Glutamatergic neuron (in vitro differentiated cells): ENCODE measurements around the gene TCP10L. TPM values are rescaled to one million over a fixed set of nuclear protein-coding genes. Genes with fewer than 3 reads are reported as not detected.

Source experiments
- DNase-seq: peaks from one replicate; pipeline ENCODE4 v3.0.0; 2022
- H3K27ac Mint-ChIP-seq: one replicate; pipeline ENCODE4 v1.8.0; 2020; ENCODE audit warnings: mild to moderate bottlenecking, mixed read lengths, inconsistent platforms; ENCODE audit not compliant: unreplicated experiment
- H3K27me3 Mint-ChIP-seq: one replicate; pipeline ENCODE4 v1.8.0; 2020; ENCODE audit warnings: mild to moderate bottlenecking, moderate library complexity, mixed read lengths, inconsistent platforms; ENCODE audit not compliant: unreplicated experiment
- H3K36me3 Mint-ChIP-seq: one replicate; pipeline ENCODE4 v1.8.0; 2020; ENCODE audit warnings: mild to moderate bottlenecking, mixed read lengths, inconsistent platforms; ENCODE audit not compliant: unreplicated experiment
- H3K4me1 Mint-ChIP-seq: one replicate; pipeline ENCODE4 v1.8.0; 2020; ENCODE audit warnings: mild to moderate bottlenecking, low read depth, mixed read lengths, inconsistent platforms; ENCODE audit not compliant: unreplicated experiment
- H3K4me3 Mint-ChIP-seq: one replicate; pipeline ENCODE4 v1.8.0; 2020; ENCODE audit warnings: mild to moderate bottlenecking, mixed read lengths, inconsistent platforms; ENCODE audit not compliant: unreplicated experiment
- H3K9me3 Mint-ChIP-seq: one replicate; pipeline ENCODE4 v1.8.0; 2020; ENCODE audit warnings: mild to moderate bottlenecking, moderate library complexity, mixed read lengths, inconsistent platforms; ENCODE audit not compliant: unreplicated experiment
- CTCF ChIP-seq: fragments of 200-600 bp; sonication (generic); IDR thresholded peaks from one replicate; pipeline ENCODE4 v1.5.0; 2021; ENCODE audit not compliant: partially characterized antibody, unreplicated experiment
- total RNA-seq: library from RNA; stranded (reverse); fragmentation: NEBNext Ultra II Directional; extraction: Animal tissue kit (Norgen Biotek cat#: 25700); gene quantifications from one replicate; pipeline ENCODE4 v1.2.1, GENCODE V29; 2021; ENCODE audit not compliant: unreplicated experiment

TCP10L gene
- total RNA-seq, 1 donor from 2014 or later: 31.0 TPM

- TF ChIP-seq CTCF: no peak
- DNase-seq: no peak
- H3K9me3 Mint-ChIP-seq: peaks cover 8% of the 10 kb centered on the region
- no peaks in the 10 kb centered on the region for H3K4me1 Mint-ChIP-seq
- peaks cover 15% of the 10 kb centered on the region for H3K36me3 Mint-ChIP-seq
- no peak overlapping the region for H3K4me3 Mint-ChIP-seq
- H3K27me3 Mint-ChIP-seq: no peaks in the 10 kb centered on the region
- H3K27ac Mint-ChIP-seq: no peak overlapping the region
These were observed 24.4 kb downstream of the TCP10L start for GRCh38 chr21:32560896-32561295.

DNA sequence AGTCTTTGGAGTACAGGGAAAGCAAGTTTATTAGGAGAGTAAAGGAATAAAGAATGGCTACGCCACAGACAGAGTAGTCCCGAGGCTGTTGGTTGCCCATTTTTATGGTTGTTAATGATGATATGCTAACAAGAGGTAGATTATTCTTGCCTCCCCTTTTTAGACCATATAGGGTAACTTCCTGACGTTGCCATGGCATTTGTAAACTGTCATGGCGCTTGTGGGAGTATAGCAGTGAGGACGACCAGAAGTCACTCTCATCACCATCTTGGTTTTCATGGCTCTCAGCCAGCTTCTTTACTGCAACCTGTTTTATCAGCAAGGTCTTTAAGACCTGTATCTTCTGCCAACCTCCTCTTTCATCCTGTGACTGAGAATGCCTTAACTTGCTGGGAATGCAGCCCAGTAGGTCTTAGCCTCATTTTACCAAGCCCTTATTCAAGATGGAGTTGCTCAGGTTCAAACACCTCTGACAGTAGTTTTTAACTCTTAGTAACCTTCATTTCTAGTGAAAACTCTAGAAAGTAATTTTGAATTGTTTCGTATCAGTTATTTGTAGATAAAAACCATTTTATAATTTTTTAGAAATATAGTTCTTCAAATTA lies 26.2 kb downstream of the TCP10L start:
- Mint-ChIP-seq H3K4me1 (no peaks in the 10 kb centered on the region), H3K9me3 (peaks cover 3% of the 10 kb centered on the region), H3K27me3 (no peaks in the 10 kb centered on the region), H3K36me3 (no peaks in the 10 kb centered on the region), H3K27ac (no peak overlapping the region), H3K4me3 (no peak overlapping the region)
- TF ChIP-seq CTCF: no peak
- no peak for DNase-seq

- no peak for DNase-seq
- Mint-ChIP-seq H3K4me1 (no peaks in the 10 kb centered on the region), H3K9me3 (peaks cover 3% of the 10 kb centered on the region), H3K4me3 (no peak overlapping the region), H3K27me3 (no peaks in the 10 kb centered on the region), H3K27ac (no peak overlapping the region), H3K36me3 (no peaks in the 10 kb centered on the region)
- TF ChIP-seq CTCF: no peak
These were observed 27.2 kb downstream of the TCP10L start for GRCh38 chr21:32558106-32558505.

DNA sequence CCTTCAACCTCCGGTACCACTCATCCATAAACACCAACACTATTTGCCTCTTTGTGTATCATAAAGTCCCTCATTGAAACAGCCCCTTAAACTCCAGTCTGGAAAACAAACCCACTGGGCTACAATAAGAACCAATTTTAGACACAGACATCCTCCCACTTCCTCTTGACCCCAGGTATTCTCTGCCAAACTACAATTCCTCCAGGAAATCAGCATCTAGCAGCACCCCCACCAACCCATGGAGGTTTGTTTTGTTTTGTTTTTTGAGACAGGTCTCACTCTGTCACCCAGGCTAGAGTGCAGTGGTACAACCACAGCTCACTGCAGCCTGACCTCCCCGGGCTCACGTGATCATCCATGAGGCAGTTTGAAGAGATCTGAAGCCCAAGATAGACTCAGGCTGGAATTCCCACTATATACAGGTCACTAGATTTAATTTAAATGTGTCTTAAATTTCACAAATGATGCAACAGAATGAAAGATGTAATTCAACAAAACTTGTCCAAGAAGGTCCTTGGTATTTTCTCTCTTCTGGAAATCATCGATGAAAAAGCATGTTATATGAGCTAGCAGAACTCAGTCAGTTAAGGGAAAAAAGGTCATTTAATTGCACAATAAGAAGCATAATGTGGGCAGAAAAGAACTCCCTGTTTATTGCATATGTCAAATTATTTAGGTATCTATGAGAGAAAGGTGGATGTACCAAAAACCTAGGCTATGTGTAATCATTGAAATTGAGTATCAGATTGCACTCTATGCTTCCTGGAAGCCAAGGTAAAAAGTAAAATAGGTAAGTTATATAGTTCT lies 30.3 kb downstream of the TCP10L start:
- TF ChIP-seq CTCF: no peak
- H3K27ac Mint-ChIP-seq: no peak overlapping the region
- H3K27me3 Mint-ChIP-seq: no peaks in the 10 kb centered on the region
- peaks cover 1% of the 10 kb centered on the region for H3K9me3 Mint-ChIP-seq
- H3K36me3 Mint-ChIP-seq: no peaks in the 10 kb centered on the region
- H3K4me3 Mint-ChIP-seq: no peak overlapping the region
- no peaks in the 10 kb centered on the region for H3K4me1 Mint-ChIP-seq
- no peak for DNase-seq

DNA sequence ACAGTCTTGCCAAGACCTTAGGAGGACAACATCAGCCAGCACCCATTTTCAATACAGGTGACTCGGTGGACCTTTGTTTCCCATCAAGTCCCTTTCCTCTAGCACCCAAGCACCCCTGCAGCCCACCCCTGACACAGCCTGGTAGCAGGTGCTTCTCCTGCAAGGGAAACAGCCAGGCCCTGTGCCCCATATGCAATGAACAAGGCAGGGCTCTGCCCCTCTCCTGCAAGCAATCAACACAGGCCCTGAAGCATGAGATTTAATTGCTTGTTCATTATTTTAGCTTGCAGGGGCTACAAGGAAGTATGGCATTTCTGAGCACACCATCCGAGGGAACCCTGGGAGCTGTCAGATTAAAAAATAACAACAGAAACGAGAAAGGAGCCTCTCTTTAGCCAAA lies 35.4 kb downstream of the TCP10L start:
- no peaks in the 10 kb centered on the region for H3K4me1 Mint-ChIP-seq
- H3K4me3 Mint-ChIP-seq: no peak overlapping the region
- H3K27me3 Mint-ChIP-seq: no peaks in the 10 kb centered on the region
- no peak overlapping the region for H3K27ac Mint-ChIP-seq
- H3K36me3 Mint-ChIP-seq: no peaks in the 10 kb centered on the region
- TF ChIP-seq CTCF: no peak
- no peak for DNase-seq
- peaks cover 1% of the 10 kb centered on the region for H3K9me3 Mint-ChIP-seq
